ENCODE measurements around the gene SPOCK1. TPM values are rescaled to one million over a fixed set of nuclear protein-coding genes. Genes with fewer than 3 reads are reported as not detected.

SPOCK1 gene
- total and polyA plus RNA-seq, 4 donors: 0.07 to 0.18 (median 0.17) TPM; not detected in 1

DNA sequence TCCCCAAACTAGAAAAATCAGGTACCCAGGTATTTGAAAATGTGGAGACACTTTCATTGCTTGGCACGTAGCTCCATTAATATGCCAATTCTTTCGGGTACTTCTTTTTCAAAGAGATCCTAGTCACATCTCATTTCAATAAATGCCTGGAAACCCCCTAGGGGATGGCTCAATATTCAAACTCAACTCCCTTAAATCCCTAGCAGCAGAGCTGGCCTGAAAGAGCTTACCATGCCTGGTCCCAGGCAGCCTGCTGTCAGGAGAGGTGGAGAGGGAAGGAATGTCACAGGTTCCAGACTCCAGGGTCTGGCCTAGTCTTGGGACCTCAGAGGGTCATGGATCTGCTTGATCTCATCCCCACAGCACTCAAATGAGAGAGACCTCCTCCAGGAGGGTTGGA, 187.1 kb downstream of the SPOCK1 start:
- no peak overlapping the region for H3K27ac ChIP-seq (ENCODE audit: low read depth in 1 of 2, low read length in 2 of 2)
- no peaks in the 10 kb centered on the region for H3K36me3 ChIP-seq (ENCODE audit: control insufficient read depth in 4 of 4, insufficient read depth in 3 of 4, low read depth in 1 of 4, low read length in 3 of 4)
- H3K9ac ChIP-seq (ENCODE audit: low read depth in 1 of 2, low read length in 2 of 2): no peak overlapping the region
- peaks cover 0 to 6% (median 0%) of the 10 kb centered on the region in 4 donors for H3K27me3 ChIP-seq (ENCODE audit: control insufficient read depth in 4 of 4, insufficient read depth in 4 of 4, low read length in 3 of 4)
- WGBS: 87% methylated on average over 2 of the region's 2 CpGs
- no peaks in the 10 kb centered on the region for H3K4me1 ChIP-seq (ENCODE audit: control insufficient read depth in 4 of 4, insufficient read depth in 4 of 4, low read length in 3 of 4)
- no peak overlapping the region for H3K4me3 ChIP-seq (ENCODE audit: low read depth in 1 of 3, low read length in 3 of 3)
- no peaks in the 10 kb centered on the region for H3K9me3 ChIP-seq (ENCODE audit: control insufficient read depth in 4 of 4, low read length in 3 of 4)
- TF ChIP-seq, protein P1, sequence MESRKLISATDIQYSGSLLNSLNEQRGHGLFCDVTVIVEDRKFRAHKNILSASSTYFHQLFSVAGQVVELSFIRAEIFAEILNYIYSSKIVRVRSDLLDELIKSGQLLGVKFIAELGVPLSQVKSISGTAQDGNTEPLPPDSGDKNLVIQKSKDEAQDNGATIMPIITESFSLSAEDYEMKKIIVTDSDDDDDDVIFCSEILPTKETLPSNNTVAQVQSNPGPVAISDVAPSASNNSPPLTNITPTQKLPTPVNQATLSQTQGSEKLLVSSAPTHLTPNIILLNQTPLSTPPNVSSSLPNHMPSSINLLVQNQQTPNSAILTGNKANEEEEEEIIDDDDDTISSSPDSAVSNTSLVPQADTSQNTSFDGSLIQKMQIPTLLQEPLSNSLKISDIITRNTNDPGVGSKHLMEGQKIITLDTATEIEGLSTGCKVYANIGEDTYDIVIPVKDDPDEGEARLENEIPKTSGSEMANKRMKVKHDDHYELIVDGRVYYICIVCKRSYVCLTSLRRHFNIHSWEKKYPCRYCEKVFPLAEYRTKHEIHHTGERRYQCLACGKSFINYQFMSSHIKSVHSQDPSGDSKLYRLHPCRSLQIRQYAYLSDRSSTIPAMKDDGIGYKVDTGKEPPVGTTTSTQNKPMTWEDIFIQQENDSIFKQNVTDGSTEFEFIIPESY (IDR thresholded peaks at IDR 0.05): no peak
- DNase-seq (ENCODE audit: low spot score): no peak

DNA sequence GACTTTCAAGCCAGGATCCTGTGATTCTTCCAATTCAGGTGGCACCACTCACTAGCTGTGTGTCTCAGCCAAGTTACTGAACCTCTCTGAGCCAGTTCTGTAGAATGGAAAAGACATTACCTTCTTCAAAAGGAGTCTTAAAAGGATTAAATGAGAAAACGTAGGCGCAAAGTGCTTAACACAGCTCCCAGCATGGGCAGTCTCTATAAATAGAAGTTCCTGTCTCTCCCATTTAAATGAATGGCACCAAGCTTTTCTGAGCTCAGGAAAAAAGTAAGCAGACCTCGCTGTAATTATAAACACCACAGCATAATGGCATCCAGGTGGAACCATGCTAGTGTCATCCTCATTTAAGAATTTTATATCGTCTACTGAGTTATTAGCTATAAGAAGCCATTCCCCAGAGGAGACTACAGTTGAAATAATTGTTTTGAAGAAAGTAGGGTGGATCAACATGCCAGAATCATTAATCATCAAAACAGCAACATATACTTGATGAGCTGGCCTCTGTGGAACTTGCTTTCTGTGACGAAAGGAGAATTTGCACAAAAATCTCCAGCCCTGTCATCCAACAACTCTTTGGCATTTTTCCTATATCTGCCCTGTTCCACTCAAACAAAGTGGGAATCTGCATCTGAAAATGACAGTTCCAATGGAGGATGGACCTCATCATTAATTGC, 188.9 kb downstream of the SPOCK1 start:
- no peak for DNase-seq (ENCODE audit: low spot score)
- Histone ChIP-seq H3K4me1 (ENCODE audit: control insufficient read depth in 4 of 4, insufficient read depth in 4 of 4, low read length in 3 of 4) (no peaks in the 10 kb centered on the region), H3K9me3 (ENCODE audit: control insufficient read depth in 4 of 4, low read length in 3 of 4) (no peaks in the 10 kb centered on the region), H3K4me3 (ENCODE audit: low read depth in 1 of 3, low read length in 3 of 3) (no peak overlapping the region), H3K36me3 (ENCODE audit: control insufficient read depth in 4 of 4, insufficient read depth in 3 of 4, low read depth in 1 of 4, low read length in 3 of 4) (no peaks in the 10 kb centered on the region), H3K27ac (ENCODE audit: low read depth in 1 of 2, low read length in 2 of 2) (no peak overlapping the region), H3K27me3 (ENCODE audit: control insufficient read depth in 4 of 4, insufficient read depth in 4 of 4, low read length in 3 of 4) (peaks cover 0 to under 1% (median 0%) of the 10 kb centered on the region in 4 donors), H3K9ac (ENCODE audit: low read depth in 1 of 2, low read length in 2 of 2) (no peak overlapping the region)
- TF ChIP-seq FOXA2 (IDR thresholded peaks at IDR 0.05): no peak
- no peak for TF ChIP-seq FOXA1 (IDR thresholded peaks at IDR 0.05)
- TF ChIP-seq, protein P2, sequence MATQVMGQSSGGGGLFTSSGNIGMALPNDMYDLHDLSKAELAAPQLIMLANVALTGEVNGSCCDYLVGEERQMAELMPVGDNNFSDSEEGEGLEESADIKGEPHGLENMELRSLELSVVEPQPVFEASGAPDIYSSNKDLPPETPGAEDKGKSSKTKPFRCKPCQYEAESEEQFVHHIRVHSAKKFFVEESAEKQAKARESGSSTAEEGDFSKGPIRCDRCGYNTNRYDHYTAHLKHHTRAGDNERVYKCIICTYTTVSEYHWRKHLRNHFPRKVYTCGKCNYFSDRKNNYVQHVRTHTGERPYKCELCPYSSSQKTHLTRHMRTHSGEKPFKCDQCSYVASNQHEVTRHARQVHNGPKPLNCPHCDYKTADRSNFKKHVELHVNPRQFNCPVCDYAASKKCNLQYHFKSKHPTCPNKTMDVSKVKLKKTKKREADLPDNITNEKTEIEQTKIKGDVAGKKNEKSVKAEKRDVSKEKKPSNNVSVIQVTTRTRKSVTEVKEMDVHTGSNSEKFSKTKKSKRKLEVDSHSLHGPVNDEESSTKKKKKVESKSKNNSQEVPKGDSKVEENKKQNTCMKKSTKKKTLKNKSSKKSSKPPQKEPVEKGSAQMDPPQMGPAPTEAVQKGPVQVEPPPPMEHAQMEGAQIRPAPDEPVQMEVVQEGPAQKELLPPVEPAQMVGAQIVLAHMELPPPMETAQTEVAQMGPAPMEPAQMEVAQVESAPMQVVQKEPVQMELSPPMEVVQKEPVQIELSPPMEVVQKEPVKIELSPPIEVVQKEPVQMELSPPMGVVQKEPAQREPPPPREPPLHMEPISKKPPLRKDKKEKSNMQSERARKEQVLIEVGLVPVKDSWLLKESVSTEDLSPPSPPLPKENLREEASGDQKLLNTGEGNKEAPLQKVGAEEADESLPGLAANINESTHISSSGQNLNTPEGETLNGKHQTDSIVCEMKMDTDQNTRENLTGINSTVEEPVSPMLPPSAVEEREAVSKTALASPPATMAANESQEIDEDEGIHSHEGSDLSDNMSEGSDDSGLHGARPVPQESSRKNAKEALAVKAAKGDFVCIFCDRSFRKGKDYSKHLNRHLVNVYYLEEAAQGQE (IDR thresholded peaks at IDR 0.05): no peak
- 75% methylated on average over 5 of the region's 5 CpGs for WGBS

DNA sequence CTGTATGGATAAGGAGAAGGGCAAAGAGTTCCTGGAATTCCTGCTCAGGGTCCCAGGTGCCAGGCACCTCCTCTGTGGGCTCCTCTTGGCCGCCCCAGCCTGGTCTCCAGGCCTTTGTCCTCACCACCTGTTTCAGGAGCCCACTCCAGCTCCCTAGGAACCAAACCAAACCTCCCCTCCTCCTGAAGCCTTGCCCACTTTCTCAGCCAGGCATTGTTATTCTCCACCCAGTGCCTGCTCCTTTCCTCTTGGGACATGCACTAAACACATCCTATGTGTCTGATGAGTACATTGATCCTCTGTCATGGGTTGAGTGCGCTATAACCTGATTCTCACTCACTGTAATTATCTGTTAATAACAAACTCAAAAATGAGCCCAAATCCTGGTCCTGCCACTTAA, 189.8 kb downstream of the SPOCK1 start:
- H3K36me3 ChIP-seq (ENCODE audit: control insufficient read depth in 4 of 4, insufficient read depth in 3 of 4, low read depth in 1 of 4, low read length in 3 of 4): no peaks in the 10 kb centered on the region
- no peak for DNase-seq (ENCODE audit: low spot score)
- H3K4me1 ChIP-seq (ENCODE audit: control insufficient read depth in 4 of 4, insufficient read depth in 4 of 4, low read length in 3 of 4): peaks cover 0 to 2% (median 0%) of the 10 kb centered on the region in 4 donors
- H3K27ac ChIP-seq (ENCODE audit: low read depth in 1 of 2, low read length in 2 of 2): no peak overlapping the region
- no peak overlapping the region for H3K9ac ChIP-seq (ENCODE audit: low read depth in 1 of 2, low read length in 2 of 2)
- 98% methylated on average over 2 of the region's 2 CpGs for WGBS
- no peak overlapping the region for H3K4me3 ChIP-seq (ENCODE audit: low read depth in 1 of 3, low read length in 3 of 3)
- no peaks in the 10 kb centered on the region for H3K9me3 ChIP-seq (ENCODE audit: control insufficient read depth in 4 of 4, low read length in 3 of 4)
- H3K27me3 ChIP-seq (ENCODE audit: control insufficient read depth in 4 of 4, insufficient read depth in 4 of 4, low read length in 3 of 4): no peaks in the 10 kb centered on the region
- TF ChIP-seq HNF4A (conservative IDR thresholded peaks at IDR 0.05) (no peak), JUND (IDR thresholded peaks at IDR 0.05) (no peak), FOXA2 (IDR thresholded peaks at IDR 0.05) (no peak), TAF1 (conservative IDR thresholded peaks at IDR 0.05) (no peak), YY1 (IDR thresholded peaks at IDR 0.05) (no peak), GABPA (IDR thresholded peaks at IDR 0.05 in 1 of 2, conservative IDR thresholded peaks at IDR 0.05 in 1 of 2) (no peak), FOXA1 (IDR thresholded peaks at IDR 0.05) (no peak), HNF4G (IDR thresholded peaks at IDR 0.05) (no peak), SP1 (IDR thresholded peaks at IDR 0.05) (no peak), EGR1 (IDR thresholded peaks at IDR 0.05; ENCODE audit: low read depth in 2 of 2) (no peak), RAD21 (IDR thresholded peaks at IDR 0.05) (no peak), NR2F2 (IDR thresholded peaks at IDR 0.05) (no peak)
- TF ChIP-seq, protein P2 (IDR thresholded peaks at IDR 0.05): no peak
- TF ChIP-seq, protein P3, sequence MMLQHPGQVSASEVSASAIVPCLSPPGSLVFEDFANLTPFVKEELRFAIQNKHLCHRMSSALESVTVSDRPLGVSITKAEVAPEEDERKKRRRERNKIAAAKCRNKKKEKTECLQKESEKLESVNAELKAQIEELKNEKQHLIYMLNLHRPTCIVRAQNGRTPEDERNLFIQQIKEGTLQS (IDR thresholded peaks at IDR 0.05): no peak
- TF ChIP-seq, protein P4, sequence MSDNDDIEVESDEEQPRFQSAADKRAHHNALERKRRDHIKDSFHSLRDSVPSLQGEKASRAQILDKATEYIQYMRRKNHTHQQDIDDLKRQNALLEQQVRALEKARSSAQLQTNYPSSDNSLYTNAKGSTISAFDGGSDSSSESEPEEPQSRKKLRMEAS (IDR thresholded peaks at IDR 0.05): no peak
